Stimulated activated CD4-positive, alpha-beta T cell treated with anti-CD3 and anti-CD28 coated beads, Interleukin-2, amount 100 ng/mL, for 4 hours (primary cell): Measurements from ENCODE around the gene FAM151A.
"Not testable (repeated sequence)": the region's sequence is repeated elsewhere in the genome, so short reads cannot be mapped to it uniquely, and the experiment has no call there.

Experiments
- DNase-seq: peaks from one replicate; pipeline ENCODE4 v3.0.0-alpha.2; 2020; ENCODE audit warnings: low read depth

The FAM151A gene

DNA sequence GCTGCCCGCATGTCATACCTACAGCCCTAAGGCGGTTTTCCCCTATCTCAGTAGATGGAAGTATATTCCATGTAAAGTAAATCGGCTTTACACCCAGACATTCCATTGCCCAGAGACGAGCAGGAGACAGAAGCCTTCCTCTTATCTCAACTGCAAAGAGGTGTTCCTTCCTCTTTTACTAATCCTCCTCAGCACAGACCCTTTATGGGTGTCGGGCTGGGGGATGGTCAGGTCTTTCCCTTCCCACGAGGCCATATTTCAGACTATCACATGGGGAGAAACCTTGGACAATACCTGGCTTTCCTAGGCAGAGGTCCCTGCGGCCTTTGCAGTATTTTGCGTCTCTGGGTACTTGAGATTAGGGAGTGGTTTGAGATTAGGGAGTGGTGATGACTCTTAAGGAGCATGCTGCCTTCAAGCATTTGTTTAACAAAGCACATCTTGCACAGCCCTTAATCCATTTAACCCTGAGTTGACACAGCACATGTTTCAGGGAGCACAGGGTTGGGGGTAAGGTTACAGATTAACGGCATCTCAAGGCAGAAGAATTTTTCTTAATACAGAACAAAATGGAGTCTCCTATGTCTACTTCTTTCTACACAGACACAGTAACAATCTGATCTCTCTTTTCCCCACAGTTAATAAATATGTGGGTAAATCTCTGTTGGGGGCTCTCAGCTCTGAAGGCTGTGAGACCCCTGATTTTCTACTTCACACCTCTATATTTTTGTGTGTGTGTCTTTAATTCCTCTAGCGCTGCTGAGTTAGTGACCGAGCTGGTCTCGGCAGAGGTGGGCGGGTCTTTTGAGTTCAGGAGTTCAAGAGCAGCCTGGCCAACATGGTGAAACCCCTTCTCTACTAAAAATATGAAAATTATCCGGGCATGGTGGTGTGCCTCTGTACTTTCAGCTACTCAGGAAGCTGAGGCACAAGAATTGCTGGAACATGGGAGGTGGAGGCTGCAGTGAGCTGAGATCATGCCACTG lies 13.4 kb upstream of the FAM151A start:
- not testable (repeated sequence) for DNase-seq

- not testable (repeated sequence) for DNase-seq
These were observed 12.5 kb upstream of the FAM151A start for GRCh38 chr1:54635804-54636203.

GRCh38 chr1:54627196-54627595 lies 3.9 kb upstream of the FAM151A start:
- no peak for DNase-seq

DNA sequence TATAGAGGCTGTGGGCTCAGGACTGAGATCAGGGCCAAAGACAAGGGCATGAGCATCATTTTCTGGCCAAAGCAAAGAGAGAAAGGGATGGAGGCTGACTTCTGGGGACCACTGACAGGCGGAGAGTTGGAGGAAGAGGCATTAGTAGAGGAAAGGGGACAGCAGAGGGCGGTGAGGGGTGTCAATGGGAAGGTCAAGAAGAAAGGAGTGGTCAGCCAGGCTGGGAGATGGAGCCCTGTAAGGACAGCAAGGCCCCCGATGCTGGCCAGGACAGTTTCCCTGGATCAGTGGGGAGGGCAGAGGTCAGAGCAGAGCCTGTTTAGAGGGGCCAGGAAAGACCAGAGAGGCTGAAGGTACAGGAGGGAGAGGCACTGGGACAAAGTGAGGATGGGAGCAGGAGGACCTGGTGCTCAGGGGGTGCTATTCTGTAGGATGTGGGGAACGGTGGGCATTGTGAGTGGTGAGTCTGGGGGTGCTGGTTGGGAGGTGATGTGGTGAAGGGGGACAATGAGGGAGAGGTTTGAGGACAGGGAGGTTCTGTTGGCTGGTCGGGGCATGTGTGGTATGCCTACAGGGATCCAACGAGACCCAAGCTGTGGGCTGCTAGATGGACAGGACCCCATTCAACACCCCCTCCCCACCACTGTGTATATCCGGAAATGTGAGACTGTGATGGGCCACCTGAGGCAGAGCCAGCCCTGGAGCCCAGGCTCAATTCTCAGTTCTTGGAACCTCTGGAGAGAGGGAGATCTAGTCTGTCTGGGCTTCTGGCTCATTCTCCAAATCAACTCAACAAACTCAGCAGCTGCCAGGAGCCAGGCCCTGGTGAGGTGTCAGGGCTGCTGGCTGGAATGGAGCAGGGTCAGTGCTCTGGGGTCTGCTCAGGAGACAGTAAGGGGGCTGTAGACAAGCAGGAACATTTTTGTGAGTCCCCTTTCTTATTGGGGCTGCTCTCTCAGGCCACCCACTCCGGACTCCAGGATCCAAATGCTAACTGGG lies 1.4 kb upstream of the FAM151A start:
- DNase-seq: no peak

- DNase-seq: no peak
These were observed 3.6 kb downstream of the FAM151A start for GRCh38 chr1:54619749-54620148.

DNA sequence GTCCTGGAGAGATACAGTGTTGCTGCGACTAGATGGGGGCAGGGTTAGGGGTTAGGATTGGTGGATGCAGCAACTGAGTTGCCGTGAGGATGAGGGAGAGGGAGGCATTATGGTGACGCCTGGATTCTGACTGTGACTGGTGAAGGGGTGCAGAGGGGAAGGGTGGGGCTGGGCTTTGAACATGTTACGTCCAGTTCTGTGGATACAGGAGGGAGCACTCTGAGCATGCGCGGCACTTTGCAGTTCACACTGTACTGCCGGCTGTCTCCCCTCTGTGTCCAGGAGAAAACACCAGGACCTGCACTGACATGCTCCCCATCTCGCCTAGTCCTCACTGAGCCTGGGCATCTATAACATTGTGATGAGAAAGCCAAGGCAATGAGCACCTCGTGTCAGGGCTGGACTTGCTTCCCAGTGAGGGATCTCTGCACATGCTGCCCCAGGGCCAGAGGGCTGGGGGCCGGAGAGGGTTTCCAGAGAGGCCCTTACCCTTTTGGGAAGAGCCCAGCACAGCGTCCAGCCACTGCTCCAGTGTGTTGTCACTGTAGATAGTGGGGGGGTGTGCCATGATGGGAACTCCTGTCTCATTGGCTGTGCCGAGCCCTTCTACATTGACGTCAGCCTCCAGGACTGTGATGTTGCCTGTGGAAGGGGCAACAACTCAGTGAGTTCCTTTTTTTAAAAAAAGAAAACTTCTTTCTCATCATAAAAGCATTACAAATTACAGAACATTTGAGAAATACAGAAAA lies 7.6 kb downstream of the FAM151A start:
- DNase-seq: no peak

DNA sequence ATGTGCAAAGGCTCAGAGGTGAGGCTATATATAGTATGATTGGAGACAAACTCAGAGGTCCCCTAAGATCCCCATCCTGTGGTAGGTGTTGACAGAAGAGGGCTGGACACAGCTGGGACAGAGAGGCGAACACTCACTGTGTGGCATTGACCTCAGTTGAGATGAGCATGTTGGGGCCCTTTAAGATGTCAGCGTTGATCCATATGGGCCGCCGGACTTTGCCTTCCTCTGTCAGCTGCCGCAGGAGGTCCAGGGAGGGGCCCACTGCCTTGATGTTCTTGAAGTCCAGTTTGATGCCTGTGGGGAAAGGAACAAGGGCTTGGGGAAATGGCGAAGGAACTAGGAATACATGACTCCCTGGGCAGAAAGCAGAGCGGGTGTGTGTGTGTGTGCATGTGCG lies 8.8 kb downstream of the FAM151A start:
- no peak for DNase-seq

- no peak for DNase-seq
These were observed 9.3 kb downstream of the FAM151A start for GRCh38 chr1:54614024-54614423.

DNA sequence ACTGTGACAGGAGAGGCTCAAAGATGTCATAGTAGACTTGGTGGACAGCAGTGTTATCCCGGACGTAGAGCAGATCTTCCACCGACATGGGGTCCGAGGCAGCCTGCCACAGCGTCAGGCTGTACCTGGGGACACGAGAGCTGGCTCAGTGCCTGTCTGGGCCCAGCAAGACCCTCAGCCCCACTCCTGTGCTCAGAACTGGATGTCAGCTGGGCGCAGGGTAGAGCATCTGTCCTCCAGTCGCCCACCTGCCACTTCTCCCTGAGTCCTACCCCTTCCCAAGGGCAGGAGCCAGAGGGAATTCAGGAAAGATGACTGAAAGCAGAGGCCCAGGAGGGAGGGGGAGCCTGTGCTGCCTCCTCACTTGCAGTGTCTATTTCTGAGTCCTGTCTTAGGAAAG lies 11.7 kb downstream of the FAM151A start:
- no peak for DNase-seq

- DNase-seq: no peak
These were observed 12.4 kb downstream of the FAM151A start for GRCh38 chr1:54610601-54611580.

GRCh38 chr1:54610048-54610447 lies 13.3 kb downstream of the FAM151A start:
- DNase-seq: no peak

- DNase-seq: no peak
These were observed 13.9 kb downstream of the FAM151A start for GRCh38 chr1:54609301-54609921.

DNA sequence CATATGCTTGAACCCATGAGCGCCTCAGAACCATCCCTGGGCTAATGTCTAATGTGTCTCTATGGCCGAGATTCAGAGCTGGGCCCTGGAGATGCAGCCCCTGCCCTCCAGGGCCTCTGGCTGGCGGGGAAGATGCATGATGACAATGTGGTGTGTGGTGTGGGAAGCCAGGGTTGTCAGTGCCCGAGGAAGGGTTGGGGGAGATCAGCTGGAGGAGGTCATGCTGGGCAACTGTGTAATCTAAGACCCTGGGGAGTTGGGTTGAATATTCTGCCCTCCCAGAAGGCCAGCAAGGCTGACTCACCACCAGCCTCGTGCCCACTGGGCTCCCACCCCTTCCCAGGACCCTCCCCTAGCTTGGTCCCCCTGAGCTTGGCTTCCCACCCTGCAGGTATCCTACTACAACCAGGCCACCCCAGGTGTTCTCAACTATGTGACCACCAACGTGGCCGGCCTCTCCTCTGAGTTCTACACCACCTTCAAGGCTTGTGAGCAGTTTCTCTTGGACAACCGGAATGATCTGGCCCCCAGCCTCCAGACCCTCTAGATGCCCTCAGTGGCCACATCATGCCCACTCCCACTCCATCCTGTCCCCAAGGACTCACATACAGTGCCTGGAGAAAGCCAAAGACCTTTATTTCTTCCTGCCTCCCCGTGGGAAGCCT lies 14.6 kb downstream of the FAM151A start:
- no peak for DNase-seq

- DNase-seq: no peak
These were observed 15.3 kb downstream of the FAM151A start for GRCh38 chr1:54607821-54608565.

DNA sequence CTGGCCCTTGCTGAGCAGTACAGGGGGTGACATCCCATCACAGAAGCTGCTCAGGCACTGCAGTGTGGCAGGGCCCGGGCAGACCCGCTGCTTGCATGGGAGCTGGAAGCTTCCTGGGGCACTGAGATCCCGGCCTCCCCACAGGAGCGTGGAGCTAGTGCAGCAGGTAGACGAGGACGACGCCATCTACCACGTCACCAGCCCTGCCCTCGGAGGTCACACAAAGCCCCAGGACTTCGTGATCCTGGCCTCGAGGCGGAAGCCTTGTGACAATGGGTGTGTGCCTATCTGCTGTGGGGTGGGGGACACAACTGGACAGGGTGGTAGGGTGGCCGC lies 16.4 kb downstream of the FAM151A start:
- DNase-seq: no peak

DNA sequence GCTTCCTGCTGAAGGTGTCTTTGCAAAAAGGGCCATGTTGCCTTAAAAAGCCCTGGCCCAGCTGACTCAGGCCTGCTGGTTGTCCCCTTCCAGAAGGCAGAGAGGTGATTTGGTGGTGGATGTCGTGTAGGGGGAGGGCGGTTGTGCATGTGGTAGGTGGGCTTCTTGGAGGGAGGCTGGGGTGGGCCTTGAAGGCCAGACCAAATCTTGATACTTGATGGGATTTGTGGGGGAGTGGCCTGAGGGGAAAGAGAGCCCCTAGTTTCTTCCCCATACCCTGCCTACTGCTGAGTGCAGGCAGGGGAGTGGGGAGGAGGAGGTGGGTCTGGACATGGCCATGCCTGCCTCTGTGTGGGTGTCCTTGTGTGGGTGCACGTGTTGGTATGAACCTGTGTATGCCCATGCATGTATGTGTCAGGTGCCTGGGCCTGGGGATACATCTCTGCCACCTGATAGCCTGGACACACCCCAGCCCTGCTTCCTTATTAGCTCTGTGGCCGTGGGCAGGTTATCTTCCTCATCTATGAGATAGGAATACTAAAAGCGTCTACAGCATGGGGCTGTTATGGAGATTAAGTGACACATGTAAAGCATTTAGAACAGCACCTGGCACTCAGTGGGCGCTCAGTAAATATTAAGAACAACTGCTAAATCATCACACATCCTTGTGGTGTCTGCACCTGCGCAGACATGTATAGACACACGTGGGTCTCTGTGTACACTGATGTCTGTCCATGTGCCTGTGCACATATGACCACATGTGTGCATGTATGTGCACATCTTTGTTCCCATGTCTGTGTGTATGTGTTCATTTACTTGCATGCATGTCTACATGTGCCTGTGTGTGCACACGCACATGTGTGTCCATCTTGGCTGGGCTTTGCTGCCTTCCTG lies 17.0 kb downstream of the FAM151A start:
- DNase-seq: no peak

DNA sequence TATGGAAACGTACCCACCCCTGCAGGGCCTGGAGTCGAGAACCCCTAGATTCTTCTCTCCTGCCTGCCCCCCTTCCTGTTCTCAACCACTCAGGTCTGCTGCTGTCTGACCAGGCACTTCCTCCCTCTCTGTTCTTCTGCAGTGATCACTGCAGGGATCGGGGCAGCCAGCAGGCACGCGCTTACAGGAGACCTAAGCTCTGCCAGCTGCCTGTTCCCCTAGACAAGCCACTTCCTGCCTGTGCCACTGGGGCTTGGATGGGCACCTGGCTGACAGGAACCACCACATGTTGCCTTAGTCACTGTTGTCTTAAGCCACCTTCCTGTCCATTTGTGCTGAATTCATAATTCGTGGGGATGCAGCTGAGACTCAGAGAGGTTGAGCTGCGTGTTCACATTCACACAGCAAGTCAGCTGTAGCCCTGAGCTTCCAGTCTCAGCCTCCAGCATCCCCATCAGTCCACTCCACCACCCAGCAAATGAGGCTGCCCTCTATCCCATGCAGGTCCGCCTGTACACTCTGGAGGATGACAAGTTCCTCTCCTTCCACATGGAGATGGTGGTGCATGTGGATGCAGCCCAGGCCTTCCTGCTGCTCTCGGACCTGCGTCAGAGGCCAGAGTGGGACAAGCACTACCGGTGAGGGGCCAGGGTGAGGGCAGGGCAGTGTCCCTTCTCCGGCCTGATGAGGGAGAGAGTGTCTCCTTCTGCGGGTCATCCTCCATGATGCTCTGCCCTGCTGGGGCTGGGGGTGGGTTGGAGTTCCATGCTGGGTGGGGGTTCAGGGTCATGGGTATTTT lies 18.6 kb downstream of the FAM151A start:
- no peak for DNase-seq
